HG03565 (cell line): ENCODE data around the gene CLEC16A.

Experiments used
- ATAC-seq: cut with Tn5 transposase; IDR thresholded peaks from one replicate; pipeline ENCODE4 v1.9.1; 2021; ENCODE audit warnings: mild to moderate bottlenecking, moderate library complexity; ENCODE audit not compliant: unreplicated experiment

Gene CLEC16A

DNA sequence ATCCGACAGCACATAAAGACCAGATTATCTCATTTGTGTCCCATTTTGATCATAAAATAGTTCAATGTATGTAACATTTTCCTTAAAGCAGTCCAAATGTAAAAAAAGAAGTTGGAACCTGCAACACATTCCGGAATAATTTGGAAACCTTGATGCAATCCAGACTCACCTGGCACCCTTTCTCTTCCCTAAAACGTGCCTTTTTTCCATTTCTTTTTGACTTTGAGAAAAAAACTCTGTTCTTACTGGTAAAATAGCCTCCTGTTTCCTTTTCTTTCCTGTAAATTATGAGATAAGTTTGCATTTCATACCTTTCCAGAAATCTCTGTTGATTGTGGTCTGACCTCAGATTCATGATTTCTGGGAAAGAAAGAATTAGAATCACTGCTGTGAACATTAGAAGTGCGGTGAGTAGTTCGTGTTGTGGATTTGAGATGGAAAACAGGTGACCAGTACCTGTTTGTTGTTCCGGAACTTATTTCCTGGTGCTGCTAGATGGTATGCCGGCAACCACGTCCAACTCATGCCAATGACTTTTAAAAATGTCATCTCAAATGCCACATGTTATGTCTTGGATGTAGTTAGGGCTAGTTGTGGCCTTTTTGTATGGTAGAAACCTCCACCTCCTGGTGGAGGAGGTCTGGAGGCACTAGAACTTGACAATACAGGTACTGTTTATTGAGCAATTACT lies 203.5 kb downstream of the CLEC16A start:
- ATAC-seq: no peak

- ATAC-seq: no peak
These were observed 204.8 kb downstream of the CLEC16A start for GRCh38 chr16:11149011-11149616.

- ATAC-seq: no peak
These were observed 205.8 kb downstream of the CLEC16A start for GRCh38 chr16:11150190-11150589.

DNA sequence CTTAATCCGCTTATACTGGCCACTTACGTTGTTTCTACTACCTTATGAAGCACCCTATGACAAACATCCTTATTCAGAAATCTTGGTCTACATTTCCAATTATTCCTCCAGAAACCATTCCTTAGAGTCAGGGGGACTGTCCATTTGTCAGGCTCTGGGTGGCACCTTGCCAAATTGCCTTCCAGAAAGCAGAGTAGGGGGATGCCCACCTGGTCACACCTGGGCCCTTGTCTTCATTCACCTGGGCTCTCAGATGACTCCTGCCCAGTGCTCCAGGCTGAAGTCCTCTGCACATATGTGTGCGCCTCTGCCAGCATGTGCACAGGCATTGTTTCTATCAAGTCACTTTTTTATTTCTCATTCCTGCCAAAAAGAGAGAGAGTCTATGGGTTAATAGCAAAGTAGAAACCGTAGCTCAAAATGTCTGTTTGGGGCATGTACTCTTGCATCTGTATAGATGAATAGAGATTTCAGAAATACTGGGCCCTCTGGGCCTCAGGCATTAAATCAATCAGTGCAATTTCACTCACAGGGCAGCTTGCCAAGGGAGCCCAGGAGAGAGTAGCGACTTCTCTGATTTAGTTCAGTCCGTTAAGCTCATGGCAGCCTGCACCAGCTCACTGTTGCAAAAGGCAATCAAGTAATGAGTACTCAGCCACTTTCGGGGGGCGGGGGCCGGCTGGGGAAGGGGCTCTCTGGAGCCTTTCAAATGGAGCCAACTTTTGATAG lies 207.0 kb downstream of the CLEC16A start:
- no peak for ATAC-seq

DNA sequence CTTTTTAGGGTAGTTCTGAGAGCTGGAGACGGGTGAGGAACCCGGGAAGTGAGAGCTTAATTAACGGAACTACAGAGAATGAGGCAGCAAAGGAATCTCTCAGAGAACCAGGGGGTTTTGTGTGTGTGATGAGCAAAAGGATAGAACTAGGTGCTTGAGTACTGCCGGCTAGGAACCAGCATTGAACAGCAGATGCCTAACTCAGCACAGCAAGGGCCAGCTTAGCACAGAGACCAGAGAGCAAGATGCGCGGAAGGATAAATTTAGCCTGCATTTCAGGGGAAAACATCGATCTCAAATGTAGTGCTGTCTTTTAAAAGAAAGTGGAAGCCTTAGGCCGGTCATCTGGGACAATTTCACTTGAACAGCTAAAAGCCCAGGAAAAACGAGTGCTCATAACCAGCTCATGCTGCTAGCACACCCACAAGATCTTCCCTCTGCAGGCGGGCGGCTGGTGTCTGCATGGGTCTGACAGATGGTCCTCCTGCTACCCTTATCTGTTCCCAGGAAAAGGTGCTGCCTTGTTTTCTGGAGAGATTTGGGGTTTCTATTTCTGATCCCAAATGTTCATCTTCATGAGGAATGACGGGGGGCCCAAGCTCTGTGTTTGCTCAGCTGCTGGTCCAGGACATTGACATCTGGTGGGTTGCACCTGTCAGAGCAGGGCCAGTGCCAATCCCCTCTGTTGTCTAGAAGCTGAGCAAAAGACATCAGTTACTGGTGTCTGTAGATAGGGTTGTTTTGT lies 207.7 kb downstream of the CLEC16A start:
- ATAC-seq: no peak

- ATAC-seq: no peak
These were observed 208.4 kb downstream of the CLEC16A start for GRCh38 chr16:11152677-11153331.

DNA sequence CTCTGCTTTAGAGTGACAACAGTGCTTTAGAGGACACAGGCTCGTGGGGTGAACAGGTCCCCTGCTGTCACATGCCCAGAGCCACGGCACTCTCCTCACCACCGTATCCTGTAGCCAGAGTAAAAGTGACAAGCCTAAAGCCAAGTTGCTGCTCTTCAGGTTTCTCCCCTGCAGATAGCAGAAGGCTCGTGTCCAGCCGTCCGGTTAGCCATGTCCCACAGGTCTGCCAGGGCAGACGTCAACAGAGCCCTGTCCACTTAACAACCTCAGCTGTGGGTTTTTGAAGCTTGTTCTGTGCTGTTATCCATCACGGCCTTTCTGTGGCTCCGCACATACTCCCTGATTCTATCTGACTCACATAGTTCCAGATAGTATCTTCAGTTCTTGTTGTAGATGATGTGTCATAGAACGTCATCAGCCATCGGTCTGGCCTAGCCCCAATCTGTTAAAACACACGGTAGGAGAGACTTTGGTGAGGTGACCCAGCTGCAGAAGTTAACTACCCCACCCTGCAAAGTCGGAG lies 211.0 kb downstream of the CLEC16A start:
- no peak for ATAC-seq

- ATAC-seq: no peak
These were observed 212.0 kb downstream of the CLEC16A start for GRCh38 chr16:11156401-11156800.

DNA sequence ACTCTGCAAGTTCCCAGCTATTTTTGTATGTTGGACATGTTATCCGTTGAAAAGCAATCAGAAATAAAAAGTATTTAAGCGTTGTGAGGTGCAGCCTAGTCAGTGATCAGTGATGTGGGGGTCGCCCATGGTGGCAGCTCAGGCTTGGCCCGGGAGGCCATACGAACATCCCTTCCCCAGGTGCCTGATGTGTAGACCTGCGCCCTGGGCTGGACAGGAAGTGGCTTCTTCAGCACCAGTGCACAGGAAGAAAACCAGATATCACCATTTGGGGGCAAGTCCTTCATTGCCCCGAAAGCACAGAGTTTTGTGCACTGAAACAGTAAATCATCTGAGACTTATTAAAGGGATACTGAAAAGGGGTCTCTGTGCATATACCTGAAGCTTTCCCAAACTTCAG lies 212.8 kb downstream of the CLEC16A start:
- no peak for ATAC-seq

- ATAC-seq: no peak
These were observed 213.7 kb downstream of the CLEC16A start for GRCh38 chr16:11158018-11158417.

GRCh38 chr16:11159282-11159681 lies 214.9 kb downstream of the CLEC16A start:
- ATAC-seq: no peak

DNA sequence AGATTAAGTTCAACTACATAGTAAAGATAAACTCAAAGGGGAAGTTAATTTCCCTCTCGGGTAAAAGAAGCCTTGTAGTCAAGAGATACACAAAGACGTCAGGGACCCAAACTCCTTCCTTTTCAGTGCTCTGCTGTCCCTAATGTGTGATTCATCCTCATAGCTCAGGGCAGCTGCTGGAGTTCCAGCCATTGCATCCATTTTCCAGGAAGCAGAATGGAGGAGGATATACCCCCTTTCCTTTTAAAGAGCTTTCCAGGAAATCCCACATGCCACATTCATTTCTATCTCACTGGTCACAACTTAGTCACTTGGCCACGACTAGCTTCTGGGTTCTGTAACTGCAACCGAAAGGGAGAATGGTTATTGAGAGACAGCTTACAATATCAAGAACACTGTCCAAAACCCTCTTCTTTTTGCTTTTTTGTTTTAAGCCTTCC lies 216.3 kb downstream of the CLEC16A start:
- ATAC-seq: no peak

DNA sequence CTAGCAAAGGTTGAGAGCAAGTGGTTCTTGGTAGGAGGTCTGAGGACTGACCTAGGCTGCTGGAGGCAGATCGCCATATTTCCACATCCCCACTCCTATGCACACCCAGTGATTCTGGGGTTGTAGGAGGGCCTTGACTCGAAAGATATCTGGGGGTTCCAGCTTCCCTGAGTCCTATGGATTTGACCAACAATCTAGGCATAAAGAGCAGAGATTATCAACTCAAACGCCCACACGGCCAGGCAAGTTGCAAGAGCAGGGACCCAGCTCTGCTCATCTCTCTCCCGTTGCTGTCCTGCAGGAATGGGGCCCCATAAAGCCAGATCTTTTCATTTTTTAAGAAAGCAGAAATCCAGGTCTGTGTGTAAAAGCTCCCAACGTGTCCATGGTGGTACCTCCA lies 217.1 kb downstream of the CLEC16A start:
- ATAC-seq: no peak

DNA sequence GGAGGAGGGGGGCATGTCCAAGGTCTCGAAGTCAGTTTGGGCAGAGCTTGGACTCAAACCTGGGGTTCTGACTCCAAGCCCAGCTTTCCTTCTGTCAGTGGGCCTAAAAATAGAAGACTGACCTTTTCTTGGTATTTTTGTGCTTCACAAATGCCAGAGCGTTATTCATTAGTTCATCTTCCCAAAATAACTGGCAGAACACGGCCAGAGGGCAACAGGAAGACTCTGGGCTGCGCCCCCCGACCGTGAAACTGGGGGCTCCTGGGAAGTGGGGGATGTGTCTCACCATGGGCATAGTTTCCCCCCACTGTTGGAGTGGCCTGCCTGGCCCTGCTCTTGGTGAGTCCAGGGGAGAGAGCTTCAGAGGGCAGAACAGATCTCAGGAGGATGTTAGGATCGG lies 217.6 kb downstream of the CLEC16A start:
- no peak for ATAC-seq

DNA sequence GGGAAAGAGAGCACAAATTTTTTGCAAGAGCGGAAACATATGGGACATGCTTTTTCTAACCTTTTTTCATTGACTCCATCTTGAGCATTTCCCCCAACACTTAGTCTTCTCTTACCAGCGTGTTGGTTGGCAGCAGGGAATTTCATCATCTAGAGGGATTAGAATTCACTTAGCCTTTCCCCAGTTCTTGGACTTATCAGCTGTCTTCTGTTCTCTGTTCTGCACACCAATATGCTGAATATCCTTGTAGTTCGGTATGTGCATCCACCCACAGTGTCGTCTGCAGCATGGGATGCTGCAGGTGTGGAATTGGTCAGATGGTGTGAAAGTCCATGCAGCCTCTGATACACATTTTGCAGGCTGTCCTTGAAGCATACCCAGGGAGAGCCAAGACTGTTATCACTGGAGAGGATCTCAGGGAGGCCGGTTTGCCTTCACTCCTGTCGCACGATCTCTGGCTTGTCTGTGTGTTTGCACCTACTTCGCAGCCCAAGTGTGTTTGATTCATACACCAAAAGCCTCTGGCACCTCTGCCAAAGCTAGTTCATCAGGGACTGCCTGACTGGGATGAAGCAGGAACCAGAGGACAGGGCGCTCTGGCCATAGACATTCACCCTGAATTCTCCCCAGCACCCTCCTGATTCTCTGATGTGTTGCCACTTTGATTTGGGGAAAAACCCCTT lies 218.4 kb downstream of the CLEC16A start:
- ATAC-seq: no peak

- ATAC-seq: no peak
These were observed 219.4 kb downstream of the CLEC16A start for GRCh38 chr16:11163761-11164261.

DNA sequence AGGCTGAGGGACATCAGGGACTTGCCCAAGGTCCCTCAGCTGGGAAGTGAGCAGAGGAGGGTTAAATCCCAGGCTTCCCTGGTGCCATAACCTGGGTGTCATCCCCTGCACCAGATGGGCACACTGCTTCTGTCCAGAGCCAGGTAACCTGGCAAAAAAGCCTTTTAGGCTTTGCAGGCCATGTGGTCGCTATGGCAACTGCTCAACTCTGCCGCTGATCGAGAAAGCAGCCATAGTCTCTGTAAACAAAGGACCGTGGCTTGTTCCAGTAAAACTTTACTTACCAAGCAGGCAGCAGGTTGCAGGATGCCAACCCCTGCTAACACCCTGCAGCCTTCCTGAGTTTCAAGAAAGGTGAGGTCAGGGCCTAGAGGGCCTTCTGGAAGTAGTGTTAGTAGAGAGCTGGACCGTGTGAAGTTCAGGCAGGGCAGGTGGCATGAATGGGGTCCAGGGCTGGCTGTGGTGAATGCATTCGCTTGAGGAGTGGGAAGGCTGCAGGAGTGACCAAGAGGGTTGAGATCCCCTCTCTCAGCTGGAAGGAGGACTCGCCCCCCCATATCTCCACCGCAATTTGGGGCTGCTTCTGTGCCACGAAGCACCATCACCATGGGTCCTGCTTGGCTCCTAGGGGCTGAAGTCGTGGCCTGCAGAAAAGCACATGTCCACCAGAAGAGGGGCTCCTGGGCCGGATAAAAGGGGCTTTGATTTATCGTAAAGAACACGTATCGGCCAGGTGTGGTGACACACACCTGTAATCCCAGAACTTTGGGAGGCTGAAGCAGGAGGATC lies 220.3 kb downstream of the CLEC16A start:
- ATAC-seq: no peak

- no peak for ATAC-seq
These were observed 221.0 kb downstream of the CLEC16A start for GRCh38 chr16:11165349-11165748.
